Measurements from ENCODE around the gene ABCB4. TPM values are rescaled to one million over a fixed set of nuclear protein-coding genes. Genes with fewer than 3 reads are reported as not detected.

ABCB4 gene
- total and polyA plus RNA-seq, 7 experiments from 2014 or later: 0.27 to 1.5 (median 0.71) TPM; not detected in 3

DNA sequence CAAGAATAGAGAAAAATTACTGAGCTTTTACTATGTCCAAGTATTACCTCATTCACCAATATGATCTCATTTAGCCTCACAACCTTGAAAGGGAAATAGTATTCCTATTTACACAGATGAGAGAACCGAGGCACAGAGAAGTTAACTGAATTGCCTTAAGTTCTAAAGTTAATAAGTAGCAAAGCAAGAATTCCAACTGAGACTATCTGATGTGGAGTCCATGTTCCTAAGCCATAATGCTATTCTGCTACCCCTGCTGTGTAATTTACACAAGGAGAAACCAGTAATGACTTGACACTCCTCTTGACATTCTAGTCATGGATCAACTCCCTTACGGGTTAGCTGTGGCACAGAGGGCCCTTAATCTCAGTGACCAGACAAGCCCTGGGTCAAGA is 60.7 kb downstream of the ABCB4 start:
- peaks cover 0 to 7% (median 0%) of the 10 kb centered on the region in 5 donors for H3K27me3 Mint-ChIP-seq
- POLR2A ChIA-PET: no interaction called here
- intact Hi-C loops (cut with micrococcal nuclease): loop anchor here in 1 of 2 donors (5.0 kb wide), 2 partner anchors 177 to 487 kb away; no protein-coding TSS in a partner anchor

DNA sequence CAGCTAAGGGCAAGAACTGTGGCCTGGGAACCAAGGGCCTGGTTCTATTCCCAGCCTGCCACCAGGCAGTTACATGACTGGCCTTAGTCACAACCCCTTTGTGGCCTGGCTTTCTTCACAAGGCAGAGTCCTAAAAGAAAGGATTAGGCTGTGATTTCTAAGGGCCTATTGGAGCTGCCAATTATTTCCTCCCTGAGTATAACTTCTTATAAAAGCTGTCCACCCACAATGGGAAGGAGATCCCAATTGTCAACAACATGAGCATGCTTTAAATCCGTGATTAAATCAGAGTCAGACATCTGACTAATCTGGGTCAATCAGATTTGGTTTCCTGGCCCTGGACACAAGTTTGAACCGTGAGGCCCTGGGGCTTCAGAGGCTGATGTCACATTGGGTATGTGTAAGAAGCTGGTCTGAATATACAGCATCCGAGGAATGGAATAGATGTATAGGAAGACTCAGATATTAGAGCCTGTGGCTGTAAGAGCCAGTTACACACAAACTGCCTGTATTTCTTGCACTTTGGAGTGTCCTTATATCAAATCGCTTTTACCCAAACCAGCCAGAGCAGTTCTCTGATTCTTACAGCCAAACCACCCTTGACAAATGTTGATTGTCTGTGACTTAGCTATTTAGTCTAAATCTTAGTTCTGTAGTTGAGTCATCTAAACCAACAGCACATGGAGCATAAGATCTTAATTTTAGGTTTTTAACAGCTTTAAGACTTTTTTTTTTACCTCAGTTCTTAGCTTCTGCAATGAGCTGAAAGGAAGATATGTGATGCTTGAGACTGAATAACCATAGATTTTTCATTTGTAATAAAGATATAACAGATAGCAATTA is 61.3 kb downstream of the ABCB4 start:
- H3K9me3 ChIP-seq (ENCODE audit: control insufficient read depth in 2 of 3, low read length in 3 of 3): no peaks in the 10 kb centered on the region
- intact Hi-C loops (cut with micrococcal nuclease): no loop called here
- no peak for ATAC-seq
- H3K36me3 Mint-ChIP-seq: no peaks in the 10 kb centered on the region
- H3K4me1 Mint-ChIP-seq: no peaks in the 10 kb centered on the region
- POLR2A ChIA-PET: no interaction called here
- H3K4me3 ChIP-seq (ENCODE audit: low read length): no peak overlapping the region
- CTCF ChIA-PET: interaction anchor here (2.2 to 2.9 kb wide), 2 partner anchors 102 to 487 kb away, joined by 8 to 16 read pairs; no protein-coding TSS in a partner anchor
- no peak overlapping the region for H3K27ac Mint-ChIP-seq
- no peaks in the 10 kb centered on the region for H3K4me1 ChIP-seq (ENCODE audit: control insufficient read depth in 2 of 2, insufficient read depth in 2 of 2, low read length in 2 of 2)
- H3K4me3 Mint-ChIP-seq: no peak overlapping the region
- H3K27me3 ChIP-seq (ENCODE audit: control insufficient read depth in 2 of 2, insufficient read depth in 2 of 2, low read length in 2 of 2): no peaks in the 10 kb centered on the region
- H3K27ac ChIP-seq (ENCODE audit: low read depth, low read length): no peak overlapping the region
- H3K9me3 Mint-ChIP-seq: no peaks in the 10 kb centered on the region
- H3K36me3 ChIP-seq (ENCODE audit: control insufficient read depth in 2 of 3, insufficient read depth in 3 of 3, low read length in 3 of 3): no peaks in the 10 kb centered on the region
- H3K27me3 Mint-ChIP-seq: peaks cover 0 to 7% (median 0%) of the 10 kb centered on the region in 5 donors
- DNase-seq: no peak

More for the DNA sequence above, 60.7 kb downstream of the ABCB4 start:
- CTCF ChIA-PET: interaction anchor here (1.6 to 2.9 kb wide), 3 partner anchors 103 to 487 kb away, joined by 3 to 16 read pairs (median 8); no protein-coding TSS in a partner anchor
- H3K4me1 Mint-ChIP-seq: no peaks in the 10 kb centered on the region
- no peak overlapping the region for H3K4me3 Mint-ChIP-seq
- Histone ChIP-seq H3K9me3 (ENCODE audit: control insufficient read depth in 2 of 3, low read length in 3 of 3) (no peaks in the 10 kb centered on the region), H3K27ac (ENCODE audit: low read depth, low read length) (no peak overlapping the region), H3K4me1 (ENCODE audit: control insufficient read depth in 2 of 2, insufficient read depth in 2 of 2, low read length in 2 of 2) (no peaks in the 10 kb centered on the region), H3K36me3 (ENCODE audit: control insufficient read depth in 2 of 3, insufficient read depth in 3 of 3, low read length in 3 of 3) (no peaks in the 10 kb centered on the region), H3K4me3 (ENCODE audit: low read length) (no peak overlapping the region), H3K27me3 (ENCODE audit: control insufficient read depth in 2 of 2, insufficient read depth in 2 of 2, low read length in 2 of 2) (no peaks in the 10 kb centered on the region)
- H3K9me3 Mint-ChIP-seq: no peaks in the 10 kb centered on the region
- ATAC-seq: no peak
- DNase-seq: no peak
- no peak overlapping the region for H3K27ac Mint-ChIP-seq
- H3K36me3 Mint-ChIP-seq: no peaks in the 10 kb centered on the region

DNA sequence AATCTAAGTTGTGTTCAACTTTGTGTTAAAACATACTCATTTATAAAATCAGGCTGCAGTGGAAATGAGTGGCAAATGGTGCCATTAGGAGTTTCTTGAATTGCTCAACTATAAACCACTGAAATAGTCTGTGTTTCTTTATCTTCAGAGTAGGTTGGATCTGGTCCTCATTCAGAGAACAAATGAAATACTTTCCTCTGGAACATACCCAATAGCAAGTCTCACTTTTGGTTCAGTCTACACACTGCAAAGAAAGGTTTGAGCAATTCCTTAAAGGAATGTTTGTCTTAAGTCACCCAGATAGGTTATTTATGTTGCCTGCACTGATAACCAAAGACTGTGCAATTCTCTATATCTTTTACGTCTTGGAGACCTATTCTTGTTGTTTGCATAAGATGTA is 62.5 kb downstream of the ABCB4 start:
- intact Hi-C loops (cut with micrococcal nuclease): no loop called here
- Mint-ChIP-seq H3K27ac (no peak overlapping the region), H3K9me3 (no peaks in the 10 kb centered on the region), H3K4me3 (no peak overlapping the region), H3K36me3 (no peaks in the 10 kb centered on the region), H3K27me3 (peaks cover 0 to 7% (median 0%) of the 10 kb centered on the region in 5 donors), H3K4me1 (no peaks in the 10 kb centered on the region)
- DNase-seq (no peak), ATAC-seq (no peak)
- CTCF ChIA-PET: no interaction called here
- H3K36me3 ChIP-seq (ENCODE audit: control insufficient read depth in 2 of 3, insufficient read depth in 3 of 3, low read length in 3 of 3): no peaks in the 10 kb centered on the region
- no peak overlapping the region for H3K27ac ChIP-seq (ENCODE audit: low read depth, low read length)
- no peaks in the 10 kb centered on the region for H3K4me1 ChIP-seq (ENCODE audit: control insufficient read depth in 2 of 2, insufficient read depth in 2 of 2, low read length in 2 of 2)
- no peak overlapping the region for H3K4me3 ChIP-seq (ENCODE audit: low read length)
- H3K9me3 ChIP-seq (ENCODE audit: control insufficient read depth in 2 of 3, low read length in 3 of 3): no peaks in the 10 kb centered on the region
- H3K27me3 ChIP-seq (ENCODE audit: control insufficient read depth in 2 of 2, insufficient read depth in 2 of 2, low read length in 2 of 2): no peaks in the 10 kb centered on the region
- POLR2A ChIA-PET: no interaction called here

GRCh38 chr7:87411186-87411585 is 64.3 kb downstream of the ABCB4 start:
- H3K4me1 ChIP-seq (ENCODE audit: control insufficient read depth in 2 of 2, insufficient read depth in 2 of 2, low read length in 2 of 2): no peaks in the 10 kb centered on the region
- Mint-ChIP-seq H3K36me3 (no peaks in the 10 kb centered on the region), H3K27ac (no peak overlapping the region), H3K4me1 (no peaks in the 10 kb centered on the region), H3K9me3 (peaks cover 0 to 2% (median 0%) of the 10 kb centered on the region in 11 donors), H3K4me3 (no peak overlapping the region), H3K27me3 (peaks cover 0 to 10% (median 4%) of the 10 kb centered on the region in 5 donors)
- H3K9me3 ChIP-seq (ENCODE audit: control insufficient read depth in 2 of 3, low read length in 3 of 3): no peaks in the 10 kb centered on the region
- H3K36me3 ChIP-seq (ENCODE audit: control insufficient read depth in 2 of 3, insufficient read depth in 3 of 3, low read length in 3 of 3): no peaks in the 10 kb centered on the region
- ChIA-PET CTCF (interaction anchor here (0.9 kb wide), 1 partner anchor 99 kb away, joined by 3 read pairs; no protein-coding TSS in a partner anchor), POLR2A (no interaction called here)
- no peak overlapping the region for H3K4me3 ChIP-seq (ENCODE audit: low read length)
- H3K27me3 ChIP-seq (ENCODE audit: control insufficient read depth in 2 of 2, insufficient read depth in 2 of 2, low read length in 2 of 2): no peaks in the 10 kb centered on the region
- no peak overlapping the region for H3K27ac ChIP-seq (ENCODE audit: low read depth, low read length)
- intact Hi-C loops (cut with micrococcal nuclease): no loop called here
- ATAC-seq (no peak), DNase-seq (no peak)

- Mint-ChIP-seq H3K4me1 (no peaks in the 10 kb centered on the region), H3K27me3 (peaks cover 0 to 6% (median 4%) of the 10 kb centered on the region in 5 donors), H3K9me3 (peaks cover 0 to 2% (median 0%) of the 10 kb centered on the region in 11 donors), H3K27ac (no peak overlapping the region), H3K4me3 (no peak overlapping the region), H3K36me3 (no peaks in the 10 kb centered on the region)
- Histone ChIP-seq H3K9me3 (ENCODE audit: control insufficient read depth in 2 of 3, low read length in 3 of 3) (no peaks in the 10 kb centered on the region), H3K4me1 (ENCODE audit: control insufficient read depth in 2 of 2, insufficient read depth in 2 of 2, low read length in 2 of 2) (no peaks in the 10 kb centered on the region), H3K27ac (ENCODE audit: low read depth, low read length) (no peak overlapping the region), H3K4me3 (ENCODE audit: low read length) (no peak overlapping the region), H3K36me3 (ENCODE audit: control insufficient read depth in 2 of 3, insufficient read depth in 3 of 3, low read length in 3 of 3) (no peaks in the 10 kb centered on the region), H3K27me3 (ENCODE audit: control insufficient read depth in 2 of 2, insufficient read depth in 2 of 2, low read length in 2 of 2) (no peaks in the 10 kb centered on the region)
- intact Hi-C loops (cut with micrococcal nuclease): no loop called here
- no peak for ATAC-seq
- CTCF ChIA-PET: interaction anchor here (1.2 kb wide), 1 partner anchor 12 kb away, joined by 3 read pairs; no protein-coding TSS in a partner anchor
- DNase-seq: no peak
- POLR2A ChIA-PET: no interaction called here
Observed at GRCh38 chr7:87404674-87405073, 70.8 kb downstream of the ABCB4 start.

DNA sequence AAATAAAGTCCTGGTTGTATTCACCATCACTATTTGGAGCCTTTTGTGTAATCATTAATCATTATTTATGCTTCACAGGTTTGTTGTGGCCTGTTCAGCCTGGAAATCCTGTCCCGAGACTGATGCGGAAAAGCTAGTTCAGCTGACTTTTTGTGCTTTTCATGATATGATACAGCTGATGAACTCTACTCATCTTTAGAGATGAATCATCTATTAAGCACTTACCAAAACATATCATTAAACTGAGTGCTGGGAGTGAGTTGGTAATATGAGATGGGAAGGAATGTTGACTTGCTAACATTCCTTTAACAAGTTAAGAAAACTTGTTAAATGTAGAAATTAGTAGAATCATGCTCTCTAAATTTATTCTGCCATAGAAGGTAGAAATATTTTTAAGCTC is 77.0 kb downstream of the ABCB4 start:
- Mint-ChIP-seq H3K36me3 (peaks cover 4 to 32% (median 16%) of the 10 kb centered on the region in 5 donors), H3K4me1 (peaks cover 0 to 7% (median 0%) of the 10 kb centered on the region in 7 donors), H3K9me3 (peaks cover 0 to 2% (median 0%) of the 10 kb centered on the region in 11 donors), H3K4me3 (no peak overlapping the region), H3K27me3 (no peaks in the 10 kb centered on the region), H3K27ac (no peak overlapping the region)
- Histone ChIP-seq H3K4me1 (ENCODE audit: control insufficient read depth in 2 of 2, insufficient read depth in 2 of 2, low read length in 2 of 2) (no peaks in the 10 kb centered on the region), H3K27ac (ENCODE audit: low read depth, low read length) (no peak overlapping the region), H3K27me3 (ENCODE audit: control insufficient read depth in 2 of 2, insufficient read depth in 2 of 2, low read length in 2 of 2) (no peaks in the 10 kb centered on the region), H3K9me3 (ENCODE audit: control insufficient read depth in 2 of 3, low read length in 3 of 3) (no peaks in the 10 kb centered on the region), H3K4me3 (ENCODE audit: low read length) (no peak overlapping the region), H3K36me3 (ENCODE audit: control insufficient read depth in 2 of 3, insufficient read depth in 3 of 3, low read length in 3 of 3) (peaks cover 0 to 2% (median 0%) of the 10 kb centered on the region in 3 experiments)
- POLR2A ChIA-PET: no interaction called here
- ATAC-seq (no peak), DNase-seq (no peak)
- CTCF ChIA-PET: no interaction called here
- intact Hi-C loops (cut with micrococcal nuclease): no loop called here

All from naive thymus-derived CD4-positive, alpha-beta T cell (primary cell).